Measurements from ENCODE around the gene TP73.

DNA sequence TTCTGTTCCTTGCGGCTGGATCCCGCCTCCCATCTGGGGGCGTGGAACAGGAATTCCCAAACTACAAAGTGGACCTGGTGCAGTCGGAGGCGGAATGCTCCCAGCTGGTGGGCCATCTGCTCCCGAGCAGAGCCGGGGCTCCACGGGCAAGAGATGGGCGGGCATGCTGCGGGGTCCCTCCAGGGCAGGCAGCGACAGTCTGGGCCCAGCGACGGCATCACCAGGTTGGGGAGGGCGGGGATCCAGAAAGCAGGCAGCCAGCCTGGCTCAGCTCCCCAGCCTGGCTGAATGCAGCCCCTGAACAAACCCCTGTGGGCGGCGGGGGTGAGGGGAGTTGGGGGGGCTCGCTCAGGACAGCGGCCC is 44.6 kb upstream of the TP73 start:
- TF ChIP-seq POLR2A (IDR thresholded peaks at IDR 0.05), result no peak
- TF ChIP-seq, protein P1, sequence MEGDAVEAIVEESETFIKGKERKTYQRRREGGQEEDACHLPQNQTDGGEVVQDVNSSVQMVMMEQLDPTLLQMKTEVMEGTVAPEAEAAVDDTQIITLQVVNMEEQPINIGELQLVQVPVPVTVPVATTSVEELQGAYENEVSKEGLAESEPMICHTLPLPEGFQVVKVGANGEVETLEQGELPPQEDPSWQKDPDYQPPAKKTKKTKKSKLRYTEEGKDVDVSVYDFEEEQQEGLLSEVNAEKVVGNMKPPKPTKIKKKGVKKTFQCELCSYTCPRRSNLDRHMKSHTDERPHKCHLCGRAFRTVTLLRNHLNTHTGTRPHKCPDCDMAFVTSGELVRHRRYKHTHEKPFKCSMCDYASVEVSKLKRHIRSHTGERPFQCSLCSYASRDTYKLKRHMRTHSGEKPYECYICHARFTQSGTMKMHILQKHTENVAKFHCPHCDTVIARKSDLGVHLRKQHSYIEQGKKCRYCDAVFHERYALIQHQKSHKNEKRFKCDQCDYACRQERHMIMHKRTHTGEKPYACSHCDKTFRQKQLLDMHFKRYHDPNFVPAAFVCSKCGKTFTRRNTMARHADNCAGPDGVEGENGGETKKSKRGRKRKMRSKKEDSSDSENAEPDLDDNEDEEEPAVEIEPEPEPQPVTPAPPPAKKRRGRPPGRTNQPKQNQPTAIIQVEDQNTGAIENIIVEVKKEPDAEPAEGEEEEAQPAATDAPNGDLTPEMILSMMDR (IDR thresholded peaks at IDR 0.05), result no peak

Measured in heart left ventricle (tissue), 13 donors.